WTC11 (cell line): Measurements from ENCODE around the gene NSF. TPM values are rescaled to one million over a fixed set of nuclear protein-coding genes. Genes with fewer than 3 reads are reported as not detected.

Experiments
- ATAC-seq: fragments of 200-7000 bp; cut with Tn5 transposase; 2 replicates; pipeline ENCODE4 v1.10.0; 2021; ENCODE audit warnings: mild to moderate bottlenecking, moderate library complexity
- CTCF ChIA-PET: fragments of 300-600 bp; sonication (Branson Sonifier 250); formaldehyde crosslinking; loops from one replicate; lab custom pipeline; 2021; ENCODE audit warnings: antibody characterized with exemption; lab: Charles Lee
- POLR2A ChIA-PET: fragments of 350-600 bp; sonication (Branson Sonifier 250); formaldehyde crosslinking; loops from one replicate; lab custom pipeline; 2021; ENCODE audit warnings: antibody characterized with exemption; lab: Charles Lee
- DNase-seq: peaks from one replicate; pipeline ENCODE4 v3.0.0; 2021; ENCODE audit warnings: low spot score
- H3K27ac Mint-ChIP-seq: 2 replicates; pipeline ENCODE4 v1.8.0; 2021; ENCODE audit warnings: mixed read lengths
- H3K27me3 Mint-ChIP-seq: 2 replicates; pipeline ENCODE4 v1.8.0; 2021; ENCODE audit warnings: low read depth, mild to moderate bottlenecking, moderate library complexity, mixed read lengths
- H3K36me3 Mint-ChIP-seq: 2 replicates; pipeline ENCODE4 v1.8.0; 2021; ENCODE audit warnings: mixed read lengths
- H3K4me1 Mint-ChIP-seq: 2 replicates; pipeline ENCODE4 v1.8.0; 2022; ENCODE audit warnings: mixed read lengths
- H3K4me3 Mint-ChIP-seq: 2 replicates; pipeline ENCODE4 v1.8.0; 2021; ENCODE audit warnings: mild to moderate bottlenecking, moderate library complexity, mixed read lengths
- H3K9me3 Mint-ChIP-seq: 2 replicates; pipeline ENCODE4 v1.8.0; 2021; ENCODE audit warnings: mixed read lengths
- ATF2 ChIP-seq: sonication (generic); formaldehyde crosslinking; IDR thresholded peaks from 2 replicates; pipeline ENCODE4 v1.8.1; 2022; ENCODE audit warnings: low read depth, missing genetic modification reagents, borderline replicate concordance
- CBFB ChIP-seq: sonication (generic); formaldehyde crosslinking; IDR thresholded peaks from 2 replicates; pipeline ENCODE4 v1.8.1; 2022; ENCODE audit warnings: mild to moderate bottlenecking, low read depth, missing genetic modification reagents
- CREB1 ChIP-seq: sonication (generic); formaldehyde crosslinking; IDR thresholded peaks from 2 replicates; pipeline ENCODE4 v1.8.0; 2023; ENCODE audit warnings: mild to moderate bottlenecking, missing genetic modification reagents
- ETV6 ChIP-seq: sonication (generic); formaldehyde crosslinking; IDR thresholded peaks from 2 replicates; pipeline ENCODE4 v1.8.1; 2022; ENCODE audit warnings: mild to moderate bottlenecking, missing genetic modification reagents
- FOXJ3 ChIP-seq: sonication (generic); formaldehyde crosslinking; IDR thresholded peaks from 2 replicates; pipeline ENCODE4 v1.9.0; 2021; ENCODE audit warnings: missing genetic modification reagents, mild to moderate bottlenecking, borderline replicate concordance
- FOXK1 ChIP-seq: sonication (generic); formaldehyde crosslinking; IDR thresholded peaks from 2 replicates; pipeline ENCODE4 v1.8.0; 2022; ENCODE audit warnings: mild to moderate bottlenecking, moderate library complexity, missing genetic modification reagents
- HMGA2 ChIP-seq: fragments of 250-450 bp; sonication (Bioruptor Pico); IDR thresholded peaks from 2 replicates; pipeline ENCODE4 v1.4.0; 2021; ENCODE audit warnings: mild to moderate bottlenecking, moderate library complexity
- MYBL2 ChIP-seq: sonication (generic); formaldehyde crosslinking; IDR thresholded peaks from 2 replicates; pipeline ENCODE4 v1.8.1; 2023; ENCODE audit warnings: mild to moderate bottlenecking, moderate library complexity, missing genetic modification reagents
- NFATC4 ChIP-seq: fragments of 250-450 bp; sonication (Bioruptor Pico); IDR thresholded peaks from 2 replicates; pipeline ENCODE4 v1.9.0; 2021; ENCODE audit warnings: mild to moderate bottlenecking
- NFE2L1 ChIP-seq: sonication (generic); formaldehyde crosslinking; IDR thresholded peaks from 2 replicates; pipeline ENCODE4 v1.8.1; 2023; ENCODE audit warnings: missing genetic modification reagents
- SMAD4 ChIP-seq: sonication (generic); formaldehyde crosslinking; IDR thresholded peaks from 2 replicates; pipeline ENCODE4 v1.8.0; 2022; ENCODE audit warnings: mild to moderate bottlenecking, missing genetic modification reagents
- SP1 ChIP-seq: sonication (generic); formaldehyde crosslinking; conservative IDR thresholded peaks from 2 replicates; pipeline ENCODE4 v1.8.1; 2022; ENCODE audit warnings: missing genetic modification reagents
- TEAD1 ChIP-seq: sonication (generic); formaldehyde crosslinking; IDR thresholded peaks from 2 replicates; pipeline ENCODE4 v1.8.0; 2022; ENCODE audit warnings: mild to moderate bottlenecking, missing genetic modification reagents
- ZNF138 ChIP-seq: sonication (generic); formaldehyde crosslinking; conservative IDR thresholded peaks from 2 replicates; pipeline ENCODE4 v1.8.1; 2022; ENCODE audit warnings: mild to moderate bottlenecking, moderate library complexity, missing genetic modification reagents
- ZNF219 ChIP-seq: sonication (generic); formaldehyde crosslinking; IDR thresholded peaks from 2 replicates; pipeline ENCODE4 v1.8.0; 2023; ENCODE audit warnings: missing genetic modification reagents, mild to moderate bottlenecking, borderline replicate concordance
- ZNF263 ChIP-seq: sonication (generic); formaldehyde crosslinking; IDR thresholded peaks from 2 replicates; pipeline ENCODE4 v1.8.1; 2022; ENCODE audit warnings: low read depth, mild to moderate bottlenecking, moderate library complexity, missing genetic modification reagents
- ZNF317 ChIP-seq: sonication (generic); formaldehyde crosslinking; IDR thresholded peaks from 2 replicates; pipeline ENCODE4 v1.8.1; 2023; ENCODE audit warnings: low read depth, mild to moderate bottlenecking, moderate library complexity, missing genetic modification reagents, borderline replicate concordance
- ZNF425 ChIP-seq: fragments of 250-450 bp; sonication (Bioruptor Pico); conservative IDR thresholded peaks from 2 replicates; pipeline ENCODE4 v1.9.0; 2021; ENCODE audit warnings: mild to moderate bottlenecking
- total RNA-seq: library from RNA; stranded (reverse); gene quantifications from 3 replicates; pipeline ENCODE4 v1.2.3, GENCODE V29; 2021
- TF ChIP-seq, protein P1 (sequence below): sonication (generic); formaldehyde crosslinking; IDR thresholded peaks from 2 replicates; pipeline ENCODE4 v1.8.0; 2023; ENCODE audit warnings: missing genetic modification reagents, mild to moderate bottlenecking, borderline replicate concordance
- TF ChIP-seq, protein P2 (sequence below): sonication (generic); formaldehyde crosslinking; IDR thresholded peaks from 2 replicates; pipeline ENCODE4 v1.8.0; 2023; ENCODE audit warnings: mild to moderate bottlenecking, missing genetic modification reagents
- TF ChIP-seq, protein P3 (sequence below): sonication (generic); formaldehyde crosslinking; conservative IDR thresholded peaks from 2 replicates; pipeline ENCODE4 v1.8.1; 2022; ENCODE audit warnings: mild to moderate bottlenecking, missing genetic modification reagents

Gene NSF
- total RNA-seq, 1 experiment from 2014 or later = 23.0 TPM

DNA sequence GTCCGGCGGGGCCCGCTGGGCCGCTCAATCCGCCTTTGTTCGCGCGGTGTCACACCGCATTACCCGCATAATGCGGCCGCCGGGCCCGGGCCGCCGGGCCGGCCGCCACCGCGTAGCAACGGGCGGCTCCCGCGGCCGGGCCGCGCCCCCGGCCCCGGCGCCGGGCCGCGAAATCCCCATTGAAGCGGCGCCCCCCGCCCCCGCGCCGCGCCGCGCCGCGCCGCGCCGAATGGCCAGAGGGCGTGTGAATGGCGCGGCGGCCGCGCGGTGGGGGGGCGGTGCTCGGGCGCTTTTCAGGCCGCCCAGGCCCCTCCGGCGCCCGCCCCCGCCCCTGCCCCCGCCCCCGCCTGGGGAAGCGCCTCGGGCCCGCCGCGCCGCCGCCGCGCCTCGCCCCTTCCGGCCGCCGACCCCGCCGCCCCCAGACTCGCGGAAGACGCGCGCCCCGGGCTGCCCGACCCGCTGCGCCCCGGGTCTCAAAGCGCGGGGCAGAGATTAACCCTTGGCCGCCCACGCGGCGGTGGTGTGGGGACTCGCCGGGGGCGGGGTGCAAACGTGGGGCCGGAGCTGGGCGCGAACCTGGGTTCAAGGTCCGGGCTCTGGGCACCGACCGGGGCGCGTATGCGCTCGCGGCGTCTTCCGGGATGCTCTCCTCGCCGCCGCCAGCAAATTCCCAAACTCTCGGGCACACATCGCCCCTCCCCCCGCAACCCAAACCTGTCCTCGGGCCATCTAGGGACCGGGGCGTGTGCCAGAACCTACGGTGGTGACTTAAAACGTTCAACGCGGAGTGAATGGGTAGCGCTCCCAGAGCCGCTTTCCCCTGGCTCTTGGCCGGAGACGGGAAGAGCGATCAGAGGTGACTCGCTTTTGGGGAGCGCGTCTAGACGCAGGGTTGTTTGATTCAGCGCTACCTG is 181.3 kb downstream of the NSF start (continued):
- TF ChIP-seq, protein P1, sequence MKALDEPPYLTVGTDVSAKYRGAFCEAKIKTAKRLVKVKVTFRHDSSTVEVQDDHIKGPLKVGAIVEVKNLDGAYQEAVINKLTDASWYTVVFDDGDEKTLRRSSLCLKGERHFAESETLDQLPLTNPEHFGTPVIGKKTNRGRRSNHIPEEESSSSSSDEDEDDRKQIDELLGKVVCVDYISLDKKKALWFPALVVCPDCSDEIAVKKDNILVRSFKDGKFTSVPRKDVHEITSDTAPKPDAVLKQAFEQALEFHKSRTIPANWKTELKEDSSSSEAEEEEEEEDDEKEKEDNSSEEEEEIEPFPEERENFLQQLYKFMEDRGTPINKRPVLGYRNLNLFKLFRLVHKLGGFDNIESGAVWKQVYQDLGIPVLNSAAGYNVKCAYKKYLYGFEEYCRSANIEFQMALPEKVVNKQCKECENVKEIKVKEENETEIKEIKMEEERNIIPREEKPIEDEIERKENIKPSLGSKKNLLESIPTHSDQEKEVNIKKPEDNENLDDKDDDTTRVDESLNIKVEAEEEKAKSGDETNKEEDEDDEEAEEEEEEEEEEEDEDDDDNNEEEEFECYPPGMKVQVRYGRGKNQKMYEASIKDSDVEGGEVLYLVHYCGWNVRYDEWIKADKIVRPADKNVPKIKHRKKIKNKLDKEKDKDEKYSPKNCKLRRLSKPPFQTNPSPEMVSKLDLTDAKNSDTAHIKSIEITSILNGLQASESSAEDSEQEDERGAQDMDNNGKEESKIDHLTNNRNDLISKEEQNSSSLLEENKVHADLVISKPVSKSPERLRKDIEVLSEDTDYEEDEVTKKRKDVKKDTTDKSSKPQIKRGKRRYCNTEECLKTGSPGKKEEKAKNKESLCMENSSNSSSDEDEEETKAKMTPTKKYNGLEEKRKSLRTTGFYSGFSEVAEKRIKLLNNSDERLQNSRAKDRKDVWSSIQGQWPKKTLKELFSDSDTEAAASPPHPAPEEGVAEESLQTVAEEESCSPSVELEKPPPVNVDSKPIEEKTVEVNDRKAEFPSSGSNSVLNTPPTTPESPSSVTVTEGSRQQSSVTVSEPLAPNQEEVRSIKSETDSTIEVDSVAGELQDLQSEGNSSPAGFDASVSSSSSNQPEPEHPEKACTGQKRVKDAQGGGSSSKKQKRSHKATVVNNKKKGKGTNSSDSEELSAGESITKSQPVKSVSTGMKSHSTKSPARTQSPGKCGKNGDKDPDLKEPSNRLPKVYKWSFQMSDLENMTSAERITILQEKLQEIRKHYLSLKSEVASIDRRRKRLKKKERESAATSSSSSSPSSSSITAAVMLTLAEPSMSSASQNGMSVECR = 0 out of 2 replicates have a peak, but pooled peaks have one; percentile 44
- TF ChIP-seq HMGA2 (0 out of 2 replicates have a peak, but pooled peaks have one; percentile 17), ETV6 (0 out of 2 replicates have a peak, but pooled peaks have one; percentile 52), CBFB (CRISPR knock-in tag) (no peak), ZNF138 (no peak), ZNF317 (CRISPR knock-in tag) (no peak)

DNA sequence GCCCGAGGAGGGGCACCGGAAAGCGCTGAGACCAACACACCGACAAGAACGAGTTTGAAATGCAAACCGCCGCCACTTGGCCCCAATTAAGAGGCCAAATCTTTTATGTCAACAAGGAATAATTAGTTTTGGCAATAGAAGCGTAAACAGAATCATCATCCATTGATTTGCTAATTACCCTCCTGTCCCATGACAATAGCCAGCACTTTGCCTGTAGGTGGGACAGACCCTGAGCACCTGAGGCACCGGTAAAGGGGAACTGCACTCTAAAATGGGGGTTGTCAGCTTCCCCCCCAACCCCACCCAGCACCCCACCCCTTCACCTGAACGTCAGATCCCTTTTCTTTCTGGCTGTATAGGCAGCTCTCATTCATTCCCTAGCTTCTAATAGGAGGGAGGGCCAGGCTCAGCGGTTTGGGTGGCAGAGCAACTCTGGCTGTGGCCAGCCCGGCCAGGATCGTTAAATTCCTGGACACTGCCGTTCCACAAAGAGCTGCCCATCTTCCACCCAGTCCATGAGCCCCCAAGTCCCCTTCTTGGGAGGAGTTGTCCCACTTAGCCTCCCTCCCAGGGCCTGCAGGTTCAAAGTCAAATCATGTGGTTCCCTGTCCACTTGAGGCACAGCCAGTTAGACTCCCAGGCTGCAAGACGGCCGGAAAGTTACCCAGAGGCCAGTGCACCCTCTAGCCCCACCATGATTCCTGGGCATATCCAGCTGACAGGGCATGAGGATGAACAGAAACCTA is 182.2 kb downstream of the NSF start:
- Mint-ChIP-seq H3K9me3 (no peaks in the 10 kb centered on the region), H3K36me3 (peaks cover 14% of the 10 kb centered on the region), H3K27me3 (peaks cover 80% of the 10 kb centered on the region), H3K4me1 (peaks cover 36% of the 10 kb centered on the region), H3K4me3 (peak overlapping the region; percentile 68), H3K27ac (peak overlapping the region; percentile 97)
- ATAC-seq (peak; percentile 73), DNase-seq (no peak)
- ChIA-PET POLR2A (interaction anchor here (1.0 kb wide), 1 partner anchor 47 kb away, joined by 3 read pairs; no protein-coding TSS in a partner anchor), CTCF (interaction anchor here (0.6 to 1.6 kb wide), 5 partner anchors 9 to 168 kb away, joined by 3 to 7 read pairs (median 4); no protein-coding TSS in a partner anchor)
- TF ChIP-seq ZNF425 (CRISPR knock-in tag) (no peak), FOXJ3 (CRISPR knock-in tag) (no peak), SP1 (peak; percentile 57), ATF2 (CRISPR knock-in tag) (no peak), ETV6 (peak; percentile 72; the same call in 1 of the 2 replicates), ZNF263 (CRISPR knock-in tag) (no peak), ZNF219 (CRISPR knock-in tag) (0 out of 2 replicates have a peak, but pooled peaks have one; percentile 17), CREB1 (CRISPR knock-in tag) (peak; percentile 68; the same call in 1 of the 2 replicates), NFATC4 (CRISPR knock-in tag) (no peak), FOXK1 (CRISPR knock-in tag) (peak; percentile 93), NFE2L1 (CRISPR knock-in tag) (0 out of 2 replicates have a peak, but pooled peaks have one; percentile 55), SMAD4 (CRISPR knock-in tag) (peak; percentile 93), TEAD1 (CRISPR knock-in tag) (peak; percentile 52; the same call in 1 of the 2 replicates), MYBL2 (CRISPR knock-in tag) (peak; percentile 79; the same call in 1 of the 2 replicates)
- TF ChIP-seq, protein P2, sequence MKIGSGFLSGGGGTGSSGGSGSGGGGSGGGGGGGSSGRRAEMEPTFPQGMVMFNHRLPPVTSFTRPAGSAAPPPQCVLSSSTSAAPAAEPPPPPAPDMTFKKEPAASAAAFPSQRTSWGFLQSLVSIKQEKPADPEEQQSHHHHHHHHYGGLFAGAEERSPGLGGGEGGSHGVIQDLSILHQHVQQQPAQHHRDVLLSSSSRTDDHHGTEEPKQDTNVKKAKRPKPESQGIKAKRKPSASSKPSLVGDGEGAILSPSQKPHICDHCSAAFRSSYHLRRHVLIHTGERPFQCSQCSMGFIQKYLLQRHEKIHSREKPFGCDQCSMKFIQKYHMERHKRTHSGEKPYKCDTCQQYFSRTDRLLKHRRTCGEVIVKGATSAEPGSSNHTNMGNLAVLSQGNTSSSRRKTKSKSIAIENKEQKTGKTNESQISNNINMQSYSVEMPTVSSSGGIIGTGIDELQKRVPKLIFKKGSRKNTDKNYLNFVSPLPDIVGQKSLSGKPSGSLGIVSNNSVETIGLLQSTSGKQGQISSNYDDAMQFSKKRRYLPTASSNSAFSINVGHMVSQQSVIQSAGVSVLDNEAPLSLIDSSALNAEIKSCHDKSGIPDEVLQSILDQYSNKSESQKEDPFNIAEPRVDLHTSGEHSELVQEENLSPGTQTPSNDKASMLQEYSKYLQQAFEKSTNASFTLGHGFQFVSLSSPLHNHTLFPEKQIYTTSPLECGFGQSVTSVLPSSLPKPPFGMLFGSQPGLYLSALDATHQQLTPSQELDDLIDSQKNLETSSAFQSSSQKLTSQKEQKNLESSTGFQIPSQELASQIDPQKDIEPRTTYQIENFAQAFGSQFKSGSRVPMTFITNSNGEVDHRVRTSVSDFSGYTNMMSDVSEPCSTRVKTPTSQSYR (CRISPR knock-in tag) = peak; percentile 64
- TF ChIP-seq, protein P3, sequence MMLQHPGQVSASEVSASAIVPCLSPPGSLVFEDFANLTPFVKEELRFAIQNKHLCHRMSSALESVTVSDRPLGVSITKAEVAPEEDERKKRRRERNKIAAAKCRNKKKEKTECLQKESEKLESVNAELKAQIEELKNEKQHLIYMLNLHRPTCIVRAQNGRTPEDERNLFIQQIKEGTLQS (CRISPR knock-in tag) = no peak
